GM12875 (cell line): ENCODE results near the gene PADI6.

Experiments
- H3K4me3 ChIP-seq: one replicate; pipeline ENCODE4 v1.5.1; 2011; ENCODE audit warnings: low read depth, low read length, control low read depth
- TF ChIP-seq, protein P1 (sequence below): IDR thresholded peaks from 2 replicates; pipeline ENCODE4 v1.5.1; 2011; ENCODE audit warnings: low read depth, mild to moderate bottlenecking, control low read depth, inconsistent platforms, low read length, moderate library complexity, borderline replicate concordance; ENCODE audit not compliant: insufficient read depth

PADI6 gene

DNA sequence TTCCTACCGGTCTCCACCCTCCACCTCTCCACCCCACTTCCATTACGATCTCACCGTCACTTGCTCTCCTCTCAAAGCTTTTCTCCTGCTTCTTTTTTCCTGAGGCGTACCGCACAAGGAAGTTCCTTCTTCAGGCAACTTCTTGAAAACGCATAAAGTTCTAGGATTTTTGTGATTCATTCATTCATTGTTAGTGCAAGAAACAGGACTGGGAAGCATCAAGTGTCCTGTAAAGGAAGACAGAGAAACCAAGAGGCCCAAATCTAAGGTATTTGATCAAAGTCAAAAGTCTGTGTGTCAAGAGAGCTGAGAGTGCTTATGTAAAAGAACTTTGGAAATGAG lies 68.8 kb downstream of the PADI6 start:
- TF ChIP-seq, protein P1, sequence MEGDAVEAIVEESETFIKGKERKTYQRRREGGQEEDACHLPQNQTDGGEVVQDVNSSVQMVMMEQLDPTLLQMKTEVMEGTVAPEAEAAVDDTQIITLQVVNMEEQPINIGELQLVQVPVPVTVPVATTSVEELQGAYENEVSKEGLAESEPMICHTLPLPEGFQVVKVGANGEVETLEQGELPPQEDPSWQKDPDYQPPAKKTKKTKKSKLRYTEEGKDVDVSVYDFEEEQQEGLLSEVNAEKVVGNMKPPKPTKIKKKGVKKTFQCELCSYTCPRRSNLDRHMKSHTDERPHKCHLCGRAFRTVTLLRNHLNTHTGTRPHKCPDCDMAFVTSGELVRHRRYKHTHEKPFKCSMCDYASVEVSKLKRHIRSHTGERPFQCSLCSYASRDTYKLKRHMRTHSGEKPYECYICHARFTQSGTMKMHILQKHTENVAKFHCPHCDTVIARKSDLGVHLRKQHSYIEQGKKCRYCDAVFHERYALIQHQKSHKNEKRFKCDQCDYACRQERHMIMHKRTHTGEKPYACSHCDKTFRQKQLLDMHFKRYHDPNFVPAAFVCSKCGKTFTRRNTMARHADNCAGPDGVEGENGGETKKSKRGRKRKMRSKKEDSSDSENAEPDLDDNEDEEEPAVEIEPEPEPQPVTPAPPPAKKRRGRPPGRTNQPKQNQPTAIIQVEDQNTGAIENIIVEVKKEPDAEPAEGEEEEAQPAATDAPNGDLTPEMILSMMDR: no peak
- no peak overlapping the region for H3K4me3 ChIP-seq

GRCh38 chr1:17441265-17441992 lies 69.4 kb downstream of the PADI6 start:
- TF ChIP-seq, protein P1: no peak
- H3K4me3 ChIP-seq: no peak overlapping the region

- no peak overlapping the region for H3K4me3 ChIP-seq
- TF ChIP-seq, protein P1: no peak
Measured at GRCh38 chr1:17441993-17442357, 70.0 kb downstream of the PADI6 start.

DNA sequence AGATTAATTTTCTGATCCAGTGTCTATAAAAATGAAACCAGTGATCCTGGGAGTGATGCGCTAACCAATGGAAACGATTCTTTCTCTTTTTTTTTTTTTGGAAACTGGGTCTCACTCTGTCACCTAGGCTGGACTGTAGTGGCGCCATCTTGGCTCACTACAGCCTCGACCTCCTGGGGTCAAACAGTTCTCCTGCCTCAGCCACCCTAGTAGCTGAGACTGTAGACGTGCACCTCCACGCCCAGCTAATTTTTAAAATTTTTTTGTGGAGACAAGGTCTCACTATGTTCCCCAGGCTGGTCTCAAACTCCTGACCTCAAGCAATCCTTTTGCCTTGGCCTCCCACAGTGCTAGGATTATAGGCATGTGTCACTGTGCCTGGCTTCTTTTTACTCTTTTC lies 70.8 kb downstream of the PADI6 start:
- TF ChIP-seq, protein P1: no peak
- no peak overlapping the region for H3K4me3 ChIP-seq

DNA sequence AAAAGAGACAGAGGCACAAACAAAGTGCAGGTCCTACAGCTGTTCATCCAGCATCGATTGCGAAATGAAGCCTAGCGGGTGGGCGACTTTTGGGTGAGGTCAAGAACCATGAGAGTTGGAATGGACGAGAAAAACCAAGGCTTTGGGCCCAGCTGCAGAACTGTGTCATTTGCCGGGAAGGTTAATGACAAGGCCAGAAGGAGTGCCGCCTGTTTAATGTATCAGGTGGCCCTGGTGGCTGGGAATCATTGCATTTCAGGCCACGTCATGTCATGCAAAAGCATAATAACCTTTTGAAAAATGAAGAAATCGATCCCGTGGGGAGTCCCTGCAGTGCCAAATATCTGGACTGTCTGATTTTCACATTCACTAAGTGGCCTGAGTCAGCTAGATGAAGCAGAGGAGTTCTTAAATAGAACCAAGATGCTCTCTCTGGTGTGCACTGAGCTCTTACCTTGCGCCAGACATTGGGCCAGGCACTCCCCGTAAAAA lies 75.6 kb downstream of the PADI6 start:
- TF ChIP-seq, protein P1: no peak
- H3K4me3 ChIP-seq: no peak overlapping the region
